ENCODE data around the gene TRAF3.

Gene TRAF3

DNA sequence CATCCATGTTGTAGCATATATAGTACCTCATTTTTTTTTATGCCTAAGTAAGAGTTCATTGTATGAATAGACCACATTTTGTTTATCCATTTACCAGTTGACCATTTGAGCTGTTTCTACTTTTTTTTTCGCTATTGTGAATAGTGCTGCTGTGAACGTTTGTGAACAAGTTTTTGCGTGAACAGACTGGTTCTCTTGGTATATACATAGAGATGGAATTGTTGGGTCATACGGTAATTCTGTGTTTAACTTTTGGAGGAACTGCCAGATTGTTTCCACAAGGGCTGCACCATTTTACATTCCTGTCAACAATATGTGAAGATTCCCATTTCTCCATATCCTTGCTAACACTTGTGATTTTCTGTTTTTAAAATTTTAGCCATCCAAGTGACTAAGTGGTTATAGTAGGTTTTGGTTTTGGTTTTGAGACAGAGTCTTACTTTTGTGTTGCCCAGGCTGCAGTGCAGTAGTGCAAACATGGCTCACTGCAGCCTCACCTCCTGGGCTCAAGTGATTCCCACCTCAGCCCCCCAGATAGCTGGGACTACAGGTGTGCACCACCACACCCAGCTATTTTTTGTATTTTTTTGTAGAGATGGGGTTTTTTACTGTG is 76.9 kb downstream of the TRAF3 start:
- no peak overlapping the region for H3K4me3 ChIP-seq (replicated peaks; ENCODE audit: insufficient read depth, low read length)
- H3K27me3 ChIP-seq (ENCODE audit: insufficient read depth, poor library complexity, severe bottlenecking), result no peaks in the 10 kb centered on the region
- DNase-seq (ENCODE audit: low read depth in 1 of 2, low spot score in 1 of 2), result no peak
- H3K27ac ChIP-seq (replicated peaks), result no peak overlapping the region
- TF ChIP-seq GABPA (IDR thresholded peaks at IDR 0.05; ENCODE audit: low read depth) (no peak), POLR2AphosphoS5 (IDR thresholded peaks at IDR 0.05; ENCODE audit: low read depth) (no peak), SPI1 (IDR thresholded peaks at IDR 0.05; ENCODE audit: borderline replicate concordance, low read depth) (no peak)
- TF ChIP-seq, protein P1, sequence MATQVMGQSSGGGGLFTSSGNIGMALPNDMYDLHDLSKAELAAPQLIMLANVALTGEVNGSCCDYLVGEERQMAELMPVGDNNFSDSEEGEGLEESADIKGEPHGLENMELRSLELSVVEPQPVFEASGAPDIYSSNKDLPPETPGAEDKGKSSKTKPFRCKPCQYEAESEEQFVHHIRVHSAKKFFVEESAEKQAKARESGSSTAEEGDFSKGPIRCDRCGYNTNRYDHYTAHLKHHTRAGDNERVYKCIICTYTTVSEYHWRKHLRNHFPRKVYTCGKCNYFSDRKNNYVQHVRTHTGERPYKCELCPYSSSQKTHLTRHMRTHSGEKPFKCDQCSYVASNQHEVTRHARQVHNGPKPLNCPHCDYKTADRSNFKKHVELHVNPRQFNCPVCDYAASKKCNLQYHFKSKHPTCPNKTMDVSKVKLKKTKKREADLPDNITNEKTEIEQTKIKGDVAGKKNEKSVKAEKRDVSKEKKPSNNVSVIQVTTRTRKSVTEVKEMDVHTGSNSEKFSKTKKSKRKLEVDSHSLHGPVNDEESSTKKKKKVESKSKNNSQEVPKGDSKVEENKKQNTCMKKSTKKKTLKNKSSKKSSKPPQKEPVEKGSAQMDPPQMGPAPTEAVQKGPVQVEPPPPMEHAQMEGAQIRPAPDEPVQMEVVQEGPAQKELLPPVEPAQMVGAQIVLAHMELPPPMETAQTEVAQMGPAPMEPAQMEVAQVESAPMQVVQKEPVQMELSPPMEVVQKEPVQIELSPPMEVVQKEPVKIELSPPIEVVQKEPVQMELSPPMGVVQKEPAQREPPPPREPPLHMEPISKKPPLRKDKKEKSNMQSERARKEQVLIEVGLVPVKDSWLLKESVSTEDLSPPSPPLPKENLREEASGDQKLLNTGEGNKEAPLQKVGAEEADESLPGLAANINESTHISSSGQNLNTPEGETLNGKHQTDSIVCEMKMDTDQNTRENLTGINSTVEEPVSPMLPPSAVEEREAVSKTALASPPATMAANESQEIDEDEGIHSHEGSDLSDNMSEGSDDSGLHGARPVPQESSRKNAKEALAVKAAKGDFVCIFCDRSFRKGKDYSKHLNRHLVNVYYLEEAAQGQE (IDR thresholded peaks at IDR 0.05; ENCODE audit: insufficient replicate concordance, low read depth), result no peak
- TF ChIP-seq, protein P2, sequence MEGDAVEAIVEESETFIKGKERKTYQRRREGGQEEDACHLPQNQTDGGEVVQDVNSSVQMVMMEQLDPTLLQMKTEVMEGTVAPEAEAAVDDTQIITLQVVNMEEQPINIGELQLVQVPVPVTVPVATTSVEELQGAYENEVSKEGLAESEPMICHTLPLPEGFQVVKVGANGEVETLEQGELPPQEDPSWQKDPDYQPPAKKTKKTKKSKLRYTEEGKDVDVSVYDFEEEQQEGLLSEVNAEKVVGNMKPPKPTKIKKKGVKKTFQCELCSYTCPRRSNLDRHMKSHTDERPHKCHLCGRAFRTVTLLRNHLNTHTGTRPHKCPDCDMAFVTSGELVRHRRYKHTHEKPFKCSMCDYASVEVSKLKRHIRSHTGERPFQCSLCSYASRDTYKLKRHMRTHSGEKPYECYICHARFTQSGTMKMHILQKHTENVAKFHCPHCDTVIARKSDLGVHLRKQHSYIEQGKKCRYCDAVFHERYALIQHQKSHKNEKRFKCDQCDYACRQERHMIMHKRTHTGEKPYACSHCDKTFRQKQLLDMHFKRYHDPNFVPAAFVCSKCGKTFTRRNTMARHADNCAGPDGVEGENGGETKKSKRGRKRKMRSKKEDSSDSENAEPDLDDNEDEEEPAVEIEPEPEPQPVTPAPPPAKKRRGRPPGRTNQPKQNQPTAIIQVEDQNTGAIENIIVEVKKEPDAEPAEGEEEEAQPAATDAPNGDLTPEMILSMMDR (IDR thresholded peaks at IDR 0.05; ENCODE audit: insufficient read depth, low read length), result no peak

DNA sequence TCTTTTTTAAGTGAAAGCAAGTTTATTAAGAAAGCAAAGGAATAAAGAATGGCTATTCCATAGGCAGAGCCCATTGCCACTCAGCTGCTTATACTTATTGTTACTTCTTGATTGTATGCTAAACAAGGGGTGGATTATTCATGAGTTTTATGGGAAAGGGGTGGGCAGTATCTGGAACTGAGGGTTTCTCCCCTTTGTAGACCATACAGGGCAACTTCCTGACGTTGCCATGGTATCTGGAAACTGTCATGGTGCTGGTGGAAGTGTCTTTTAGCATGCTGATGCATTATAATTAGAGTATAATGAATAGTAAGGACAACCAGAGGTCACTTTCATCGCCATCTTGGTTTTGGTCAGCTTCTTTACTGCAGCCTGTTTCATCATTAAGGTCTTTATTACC is 78.9 kb downstream of the TRAF3 start:
- Histone ChIP-seq H3K27me3 (ENCODE audit: insufficient read depth, poor library complexity, severe bottlenecking) (no peaks in the 10 kb centered on the region), H3K27ac (replicated peaks) (no peak overlapping the region), H3K4me3 (replicated peaks; ENCODE audit: insufficient read depth, low read length) (no peak overlapping the region)
- TF ChIP-seq SPI1 (IDR thresholded peaks at IDR 0.05; ENCODE audit: borderline replicate concordance, low read depth) (no peak), GABPA (IDR thresholded peaks at IDR 0.05; ENCODE audit: low read depth) (no peak), POLR2AphosphoS5 (IDR thresholded peaks at IDR 0.05; ENCODE audit: low read depth) (no peak)
- TF ChIP-seq, protein P2 (IDR thresholded peaks at IDR 0.05; ENCODE audit: insufficient read depth, low read length), result no peak
- TF ChIP-seq, protein P1 (IDR thresholded peaks at IDR 0.05; ENCODE audit: insufficient replicate concordance, low read depth), result no peak
- no peak for DNase-seq (ENCODE audit: low read depth in 1 of 2, low spot score in 1 of 2)

DNA sequence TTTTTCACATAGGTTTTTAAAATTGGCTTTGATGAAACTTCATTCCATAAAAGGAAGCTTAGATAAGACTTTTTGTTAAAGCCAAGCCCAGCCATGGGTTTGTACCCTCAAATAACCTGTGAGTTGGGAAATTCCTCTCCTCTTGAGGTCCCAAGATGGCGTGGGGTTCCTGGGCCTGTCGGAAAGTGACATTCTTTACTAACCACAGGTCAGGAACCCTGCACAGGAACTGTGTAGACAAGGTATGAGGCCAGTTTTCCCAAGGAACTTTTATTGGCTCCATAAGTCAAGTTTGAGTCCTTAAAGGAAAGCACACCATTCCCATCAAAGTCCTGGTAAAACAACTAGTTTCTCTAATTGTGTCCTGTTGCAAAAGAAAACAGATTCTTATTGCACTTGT is 80.2 kb downstream of the TRAF3 start:
- H3K27me3 ChIP-seq (ENCODE audit: insufficient read depth, poor library complexity, severe bottlenecking), result no peaks in the 10 kb centered on the region
- H3K4me3 ChIP-seq (replicated peaks; ENCODE audit: insufficient read depth, low read length), result no peak overlapping the region
- DNase-seq (ENCODE audit: low read depth in 1 of 2, low spot score in 1 of 2), result no peak
- no peak for TF ChIP-seq SPI1 (IDR thresholded peaks at IDR 0.05; ENCODE audit: borderline replicate concordance, low read depth)
- TF ChIP-seq, protein P2 (IDR thresholded peaks at IDR 0.05; ENCODE audit: insufficient read depth, low read length), result no peak
- TF ChIP-seq POLR2AphosphoS5 (IDR thresholded peaks at IDR 0.05; ENCODE audit: low read depth), result no peak
- no peak for TF ChIP-seq GABPA (IDR thresholded peaks at IDR 0.05; ENCODE audit: low read depth)
- TF ChIP-seq, protein P1 (IDR thresholded peaks at IDR 0.05; ENCODE audit: insufficient replicate concordance, low read depth), result no peak
- H3K27ac ChIP-seq (replicated peaks), result no peak overlapping the region

All from HL-60 (cell line).